Limb (tissue), 2 donors: Measurements from ENCODE around the gene MLC1.

Experiments
- DNase-seq, 2 donors: peaks; one replicate each; pipeline ENCODE4 v3.0.0-alpha.2; 2016; ENCODE audit errors: extremely low spot score in 2 of 2

MLC1 gene

DNA sequence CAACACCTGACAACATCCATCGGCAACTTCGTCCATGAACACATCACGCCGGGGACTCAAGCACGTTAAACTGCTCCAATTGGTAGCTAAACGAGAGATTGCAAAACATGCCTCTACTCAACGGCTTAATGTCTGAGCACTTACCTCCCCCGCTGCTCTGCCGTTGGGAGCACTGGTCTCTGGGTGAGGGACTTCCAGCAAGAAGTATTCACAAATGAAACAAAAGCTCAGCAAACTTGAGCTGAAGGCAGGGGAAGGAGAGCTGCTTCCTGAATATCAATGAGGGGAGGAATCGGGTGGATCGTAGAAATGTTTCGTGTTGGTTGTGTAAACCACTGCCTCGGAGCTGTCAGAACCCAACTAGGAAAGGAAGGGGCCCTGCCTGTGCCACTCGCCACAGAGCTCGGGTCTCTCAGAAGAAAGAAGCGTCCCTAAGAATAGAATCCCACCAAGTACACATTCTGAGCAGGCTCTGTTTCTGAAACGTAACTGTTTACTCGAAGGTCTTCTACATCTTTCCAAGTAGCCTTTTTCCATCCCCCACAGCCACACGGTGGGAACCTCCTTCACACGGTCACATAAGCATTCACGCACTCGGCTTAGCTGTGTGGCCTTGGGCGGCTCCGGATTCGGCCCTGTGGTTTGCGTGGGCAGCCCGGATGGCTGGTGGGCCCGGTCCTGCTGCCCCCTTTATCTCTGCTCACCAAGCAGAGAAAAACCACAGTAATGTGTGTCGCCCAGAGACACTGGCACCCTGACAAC is at the start of gene MLC1:
MLC1 (minus strand) TSS at position 216 of the 762 bp plus-strand sequence. CDS start 524 bp downstream, outside the sequence.
- no peak for DNase-seq

DNA sequence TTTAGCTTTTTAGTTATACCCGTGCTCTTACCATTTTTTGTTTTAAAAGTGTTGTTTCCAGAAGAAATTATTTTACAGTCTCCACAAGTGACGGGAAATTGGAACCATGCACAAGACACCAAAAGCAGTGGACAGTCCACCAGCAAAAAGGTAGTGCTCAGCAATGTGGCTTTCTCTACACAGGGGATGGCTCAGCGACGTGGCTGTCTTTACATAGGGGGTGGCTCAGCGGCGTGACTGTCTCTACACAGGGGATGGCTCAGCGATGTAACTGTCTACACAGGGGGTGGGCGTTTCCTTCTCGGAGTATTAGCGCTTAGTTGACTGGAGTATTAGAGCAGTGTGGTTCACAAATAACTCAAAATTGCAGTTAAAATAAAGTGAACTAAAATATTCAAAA is 49.3 kb upstream of the MLC1 start:
- no peak for DNase-seq

GRCh38 chr22:50131894-50132293 is 46.7 kb upstream of the MLC1 start:
- DNase-seq, result no peak

- no peak for DNase-seq
Observed at GRCh38 chr22:50129121-50129736, 44.0 kb upstream of the MLC1 start.

GRCh38 chr22:50125029-50125428 is 39.8 kb upstream of the MLC1 start:
- no peak for DNase-seq

GRCh38 chr22:50123119-50123518 is 37.9 kb upstream of the MLC1 start:
- no peak for DNase-seq

GRCh38 chr22:50121202-50121740 is 36.0 kb upstream of the MLC1 start:
- DNase-seq, result no peak

DNA sequence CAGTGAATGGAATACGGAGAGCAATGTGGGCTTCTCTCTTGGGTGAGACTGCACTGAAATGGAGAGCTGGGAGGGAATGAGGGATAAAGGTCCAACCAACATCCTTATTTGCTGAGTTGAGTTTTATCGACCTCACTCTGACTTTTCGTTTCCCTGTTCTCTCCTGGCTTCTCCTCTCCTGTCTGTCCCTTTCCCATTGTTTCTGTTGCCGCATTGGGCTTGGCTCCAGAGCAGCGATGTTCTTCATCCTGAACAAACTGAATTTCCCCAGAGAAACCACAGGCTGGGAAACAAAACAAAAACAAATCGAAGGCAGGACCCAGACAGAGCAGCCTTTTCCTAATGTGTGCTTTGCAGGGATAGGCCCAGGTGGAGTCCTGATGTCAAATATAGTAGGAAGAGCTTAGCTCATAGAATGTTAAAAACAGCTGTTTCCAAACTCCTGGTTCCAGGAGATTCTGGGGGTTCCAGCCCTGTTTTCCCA is 34.6 kb upstream of the MLC1 start:
- DNase-seq, result peak in 1 of 2 donors; percentile 19

GRCh38 chr22:50119169-50119767 is 34.0 kb upstream of the MLC1 start:
- no peak for DNase-seq

GRCh38 chr22:50118557-50119168 is 33.4 kb upstream of the MLC1 start:
- peak in 1 of 2 donors; percentile 27 for DNase-seq

GRCh38 chr22:50118129-50118528 is 32.9 kb upstream of the MLC1 start:
- no peak for DNase-seq

- DNase-seq, result no peak
Observed at GRCh38 chr22:50117168-50117762, 32.0 kb upstream of the MLC1 start.

DNA sequence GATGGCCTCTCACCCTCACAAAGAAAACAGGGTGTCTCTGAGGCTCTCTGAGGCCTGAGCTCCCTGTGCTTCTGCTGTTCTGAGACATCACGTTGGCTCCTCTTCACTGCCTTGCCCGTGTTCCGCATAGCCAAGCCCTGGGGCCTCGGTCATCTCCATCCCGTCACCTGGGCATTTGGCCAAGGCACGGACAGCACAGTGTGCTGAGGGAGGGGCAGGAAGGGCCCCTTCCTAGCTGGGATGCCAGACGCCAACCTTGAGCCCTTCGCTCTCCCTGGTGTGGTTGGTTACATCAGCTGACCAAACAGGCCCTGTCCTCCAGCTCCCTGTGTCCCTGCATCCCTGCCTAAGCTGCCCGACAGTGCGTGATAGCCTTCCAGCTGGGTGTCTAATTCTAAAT is 30.5 kb upstream of the MLC1 start:
- DNase-seq, result no peak

DNA sequence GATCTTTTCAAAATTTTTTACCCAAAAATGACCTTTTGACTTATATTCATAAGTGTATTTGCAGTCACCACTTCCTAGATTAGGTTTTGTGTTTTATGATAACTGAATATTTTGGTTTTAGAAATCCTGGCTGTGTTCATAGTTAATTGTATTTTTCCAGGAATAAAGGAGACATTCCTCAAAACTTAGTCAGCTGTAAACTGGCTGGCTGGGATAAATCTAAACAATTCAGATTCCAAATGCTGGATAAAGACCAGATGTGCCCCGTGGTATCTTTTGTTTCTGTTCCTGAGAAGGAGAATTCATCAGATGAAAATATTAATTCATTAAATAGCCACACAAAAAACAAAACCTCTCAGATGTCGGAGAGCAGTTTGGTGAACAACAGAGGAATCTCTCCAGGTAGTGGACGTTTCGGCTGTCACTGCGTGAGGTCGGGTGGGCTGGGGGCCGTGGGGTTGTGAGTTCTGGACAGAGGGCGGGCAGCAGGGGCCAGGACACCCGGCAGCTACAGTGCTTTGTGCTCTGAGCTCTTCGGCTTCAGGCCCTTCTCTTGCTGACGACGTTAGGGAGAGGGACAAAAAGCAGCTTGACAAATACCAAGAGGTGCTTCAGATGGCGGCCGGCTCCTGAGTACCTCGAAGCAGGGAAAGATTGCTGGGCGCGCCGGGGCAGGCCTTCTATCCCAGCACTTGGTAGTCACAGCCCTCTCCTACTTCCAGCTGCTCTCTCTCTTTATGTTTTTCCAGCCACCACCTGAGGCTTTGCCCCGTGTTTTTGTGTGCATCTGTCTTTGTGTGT is 29.2 kb upstream of the MLC1 start:
- no peak for DNase-seq

DNA sequence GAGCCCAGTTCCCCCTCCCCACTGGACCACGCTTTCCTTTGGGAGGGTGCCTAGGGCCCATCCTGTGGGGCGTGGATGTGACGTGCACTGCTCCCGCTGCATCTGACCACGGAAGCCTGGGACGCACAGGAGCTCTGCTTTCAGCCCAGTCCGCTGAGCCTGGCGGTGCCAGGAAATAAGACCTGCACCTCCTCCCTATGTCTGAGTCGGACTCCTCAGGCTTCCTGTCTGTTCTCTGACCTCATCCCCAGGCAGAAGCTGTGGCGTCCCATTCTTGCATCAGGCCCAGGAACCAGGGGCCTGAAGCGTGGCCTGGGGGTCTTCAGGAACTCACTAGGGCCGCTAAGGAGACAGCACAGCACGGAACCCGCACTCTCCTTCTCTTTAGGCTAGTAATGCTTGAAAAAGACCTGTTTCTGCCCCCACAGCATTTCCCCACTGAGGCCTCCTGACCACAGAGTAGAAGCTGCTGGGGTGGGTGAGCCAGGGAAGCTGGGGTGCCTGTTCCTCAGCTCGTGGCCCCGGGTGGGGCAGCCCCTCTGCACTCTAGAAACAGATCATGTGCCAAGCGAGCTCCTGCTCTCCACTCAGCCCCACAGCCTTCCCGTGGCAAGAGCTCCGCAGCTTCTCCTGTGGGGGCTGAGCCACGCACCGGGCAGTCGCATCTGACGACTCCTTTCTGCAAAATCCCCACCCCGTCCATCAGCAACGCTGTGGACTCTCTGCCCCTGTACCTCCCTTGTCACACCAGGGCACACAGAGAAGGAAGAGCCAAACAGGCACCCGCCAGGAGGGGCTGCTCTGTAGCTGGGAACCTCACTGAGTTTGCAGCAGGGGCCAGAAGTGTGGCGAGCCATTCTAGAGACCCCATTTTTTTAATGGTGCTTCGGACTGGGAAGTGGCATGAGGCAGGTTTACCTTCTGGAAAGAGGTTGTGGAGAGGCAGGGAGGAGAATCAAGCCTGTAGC is 27.2 kb upstream of the MLC1 start:
- no peak for DNase-seq

GRCh38 chr22:50111056-50111455 is 25.8 kb upstream of the MLC1 start:
- DNase-seq, result no peak

DNA sequence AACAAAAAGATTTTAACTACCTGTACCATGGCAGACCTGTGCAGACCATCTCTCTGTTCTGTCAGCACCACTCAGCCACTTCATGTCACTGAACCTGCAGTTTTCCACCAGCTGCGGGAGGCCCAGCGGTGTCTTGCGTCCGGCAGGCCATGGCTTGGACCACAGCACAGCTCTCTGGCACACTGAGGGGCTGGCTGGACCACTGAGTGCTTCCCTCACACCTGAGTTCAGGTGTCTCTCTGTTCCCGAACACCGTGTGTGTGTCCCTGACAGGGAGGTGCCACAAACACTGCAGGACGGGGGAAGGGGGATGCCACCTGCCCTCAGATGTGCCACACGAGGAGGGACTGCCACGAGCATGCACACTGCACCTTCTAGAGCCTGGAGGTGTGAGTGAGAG is 22.3 kb upstream of the MLC1 start:
- no peak for DNase-seq

- DNase-seq, result no peak
Observed at GRCh38 chr22:50105208-50106100, 20.2 kb upstream of the MLC1 start.
